Measurements from ENCODE around the gene PPP1R15B.

Gene PPP1R15B

DNA sequence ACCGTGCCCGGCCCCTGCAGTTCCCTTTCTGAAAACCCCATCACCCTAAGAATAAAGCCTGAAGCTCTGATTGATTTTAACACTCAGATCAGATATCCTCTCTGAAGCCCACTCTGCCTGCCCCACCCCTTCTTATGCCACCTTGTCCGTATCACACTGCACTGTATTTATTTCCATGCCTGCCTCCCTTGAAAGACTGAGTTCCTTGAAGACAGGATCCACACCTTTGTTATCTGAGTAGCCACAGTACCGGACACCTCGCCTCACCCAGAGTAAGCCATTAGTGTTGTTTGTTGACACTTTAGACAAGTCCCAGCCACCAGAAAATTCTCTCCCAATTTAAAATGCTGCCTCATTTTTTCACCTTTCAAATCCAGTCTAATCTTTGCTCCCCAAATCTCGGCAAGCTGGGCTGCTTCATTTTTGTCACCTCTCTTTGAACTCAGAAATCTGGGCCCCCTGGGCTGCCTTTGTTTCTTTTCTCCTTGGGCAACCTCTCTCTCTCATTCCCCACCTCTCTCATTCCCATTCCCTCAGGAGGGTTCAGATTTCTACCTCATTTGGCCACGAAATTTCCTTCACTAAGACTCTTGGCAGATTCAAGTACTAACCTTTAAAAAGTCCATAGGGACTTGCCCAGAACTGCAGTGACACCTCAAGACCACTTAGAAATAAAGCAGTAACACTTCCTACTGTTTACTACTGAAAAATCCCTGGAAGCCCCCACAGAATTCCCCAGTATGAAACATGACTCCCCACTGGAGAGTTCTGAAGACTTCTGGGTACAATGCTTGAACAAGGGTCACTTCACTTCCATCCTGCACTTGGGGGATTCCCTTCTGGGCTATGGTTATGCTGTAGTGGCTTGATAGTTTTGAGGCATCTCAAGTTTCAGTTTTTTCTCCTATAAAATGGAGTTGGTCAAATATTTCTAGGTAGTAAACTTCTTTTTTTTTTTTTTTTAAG, 8.7 kb upstream of the PPP1R15B start:
- DNase-seq (ENCODE audit: low read depth in 2 of 2), result no peak

DNA sequence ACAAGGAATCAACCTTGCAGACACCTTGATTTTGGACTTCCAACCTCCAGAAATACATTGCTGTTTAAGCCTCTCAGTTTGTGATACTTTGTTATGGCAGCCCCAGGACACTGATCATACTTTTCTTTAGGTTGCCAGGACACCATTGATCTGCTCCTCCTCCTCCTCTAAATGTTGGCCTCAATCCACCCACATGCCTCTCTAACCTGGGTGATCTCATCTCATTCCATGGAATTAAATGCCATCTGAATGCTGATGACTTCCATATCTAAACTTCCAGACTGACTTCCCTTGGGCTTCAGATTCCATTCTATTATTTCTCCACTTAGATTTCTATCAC, 7.4 kb upstream of the PPP1R15B start:
- no peak for DNase-seq (ENCODE audit: low read depth in 2 of 2)

DNA sequence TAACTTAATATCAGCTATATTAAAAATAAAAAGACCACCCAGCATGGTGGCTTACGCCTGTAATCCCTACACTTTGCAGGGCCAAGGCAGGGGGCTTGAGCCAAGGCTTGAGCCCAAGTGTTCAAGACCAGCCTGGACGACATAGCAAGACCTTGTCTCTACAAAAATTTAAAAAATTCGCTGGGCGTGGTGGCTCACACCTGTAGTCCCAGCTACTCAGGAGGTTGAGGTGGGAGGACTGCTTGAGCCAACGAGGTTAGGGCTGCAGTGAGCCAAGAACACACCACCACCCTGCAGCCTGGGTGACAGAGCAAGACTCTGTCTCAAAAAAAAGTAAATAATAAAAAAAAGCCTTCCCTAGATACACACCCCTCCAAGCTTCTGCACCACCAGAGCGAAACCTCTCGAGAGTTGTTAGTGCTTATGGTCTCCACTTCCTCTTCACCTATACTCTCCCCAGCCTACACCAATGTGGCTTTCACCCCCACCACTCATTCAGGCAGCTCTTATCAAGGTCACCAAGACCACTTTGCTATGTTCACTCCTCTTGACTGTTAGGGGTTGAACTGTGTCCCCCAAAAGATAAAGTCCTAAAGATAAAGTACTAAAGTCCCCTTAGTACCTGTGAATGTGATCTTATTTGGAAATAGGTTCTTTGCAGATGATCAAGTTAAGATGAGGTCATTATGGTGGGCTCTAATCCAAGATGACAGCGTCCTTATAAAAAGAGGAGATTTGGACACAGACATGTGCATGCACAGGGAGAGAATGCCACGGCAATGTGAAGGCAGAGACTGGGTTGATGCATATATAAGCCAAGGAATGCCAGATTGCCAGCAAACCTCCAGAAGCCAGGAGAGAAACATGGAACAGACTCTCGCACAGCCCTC, 6.8 kb upstream of the PPP1R15B start:
- no peak for DNase-seq (ENCODE audit: low read depth in 2 of 2)

DNA sequence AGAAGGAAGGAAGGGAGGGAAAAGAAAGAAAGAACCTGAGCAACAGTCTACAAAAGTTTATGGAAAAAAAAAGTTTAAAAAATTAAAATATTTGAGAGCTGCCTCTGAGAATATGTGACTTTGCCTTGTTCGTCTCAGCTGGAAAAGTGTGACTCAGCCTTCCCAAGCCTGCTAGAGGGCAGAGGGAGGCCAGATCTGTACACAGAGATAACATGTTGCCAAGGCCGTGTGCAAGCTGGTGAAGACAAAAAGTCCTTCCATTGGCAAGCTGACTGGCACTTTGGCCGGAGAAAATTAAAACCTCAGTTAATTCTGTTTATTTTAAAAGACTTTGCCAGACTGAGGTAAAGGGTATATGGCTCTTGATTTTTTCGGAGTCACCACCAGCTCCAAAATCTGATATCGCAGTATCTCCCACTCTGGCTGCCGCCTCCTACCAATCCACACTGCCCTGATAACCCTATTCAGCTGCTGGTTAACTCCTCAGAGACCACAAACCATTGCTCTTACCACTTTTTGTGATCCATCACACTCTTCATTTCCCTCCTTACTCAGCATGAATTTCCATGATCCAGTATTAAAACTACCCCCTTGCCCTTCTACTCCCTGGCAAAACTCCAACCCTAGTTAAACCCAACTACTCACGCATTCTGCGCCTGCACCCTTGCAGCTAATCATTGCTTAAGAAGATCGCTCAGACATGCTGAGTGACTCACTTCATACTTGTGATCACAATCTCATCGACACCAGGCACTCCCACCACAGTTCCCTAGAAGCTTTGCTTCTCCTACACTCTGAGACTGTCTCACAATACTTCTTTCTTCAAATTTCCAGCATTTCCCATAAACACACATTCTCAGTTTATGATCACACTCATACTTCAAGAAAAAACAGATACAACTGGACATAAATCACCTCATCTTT, 5.7 kb upstream of the PPP1R15B start:
- DNase-seq (ENCODE audit: low read depth in 2 of 2), result peak in 1 of 2 donors; percentile 24

DNA sequence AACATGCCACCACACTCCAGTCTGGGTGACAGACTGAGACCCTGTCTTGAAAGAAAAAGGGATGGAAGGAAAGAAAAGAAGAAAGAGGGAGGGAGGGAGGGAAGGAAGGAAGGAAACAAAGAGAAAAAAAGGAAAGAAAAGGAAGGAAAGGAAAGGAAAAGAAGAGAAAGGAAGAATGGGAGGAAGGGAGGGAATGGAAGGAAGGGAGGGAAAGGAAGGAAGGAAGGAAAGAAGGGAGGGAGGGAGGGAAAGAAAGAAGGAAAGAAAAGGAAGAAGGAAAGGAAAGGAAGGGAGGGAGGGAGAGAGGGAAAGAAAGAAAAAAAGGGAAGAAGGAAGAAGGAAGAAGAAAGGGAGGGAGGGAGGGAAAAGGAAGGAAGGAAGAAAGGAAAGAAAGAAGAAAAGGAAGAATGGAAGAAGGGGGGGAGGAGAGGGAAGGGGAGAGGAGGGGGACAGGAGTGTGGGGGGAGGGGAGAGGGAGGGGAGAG, 5.0 kb upstream of the PPP1R15B start:
- DNase-seq (ENCODE audit: low read depth in 2 of 2), result no peak

DNA sequence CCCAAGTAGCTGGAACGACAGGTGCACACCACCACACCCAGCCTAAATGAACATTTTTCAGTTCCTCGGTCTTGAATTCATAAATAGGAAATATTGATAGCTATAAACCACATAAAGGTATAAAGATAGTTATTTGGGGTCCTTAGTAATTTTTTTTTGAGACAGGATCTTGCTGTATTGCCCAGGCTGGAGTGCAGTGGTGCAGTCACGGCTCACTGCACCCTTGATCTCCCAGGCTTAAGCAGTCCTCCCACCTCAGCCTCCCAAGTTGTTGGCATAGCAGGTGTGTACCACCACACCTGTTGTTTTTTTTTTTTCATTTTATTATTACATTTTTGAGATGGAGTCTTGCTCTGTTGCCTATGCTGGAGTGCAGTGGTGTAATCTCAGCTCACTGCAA, 3.7 kb upstream of the PPP1R15B start:
- DNase-seq (ENCODE audit: low read depth in 2 of 2), result no peak

DNA sequence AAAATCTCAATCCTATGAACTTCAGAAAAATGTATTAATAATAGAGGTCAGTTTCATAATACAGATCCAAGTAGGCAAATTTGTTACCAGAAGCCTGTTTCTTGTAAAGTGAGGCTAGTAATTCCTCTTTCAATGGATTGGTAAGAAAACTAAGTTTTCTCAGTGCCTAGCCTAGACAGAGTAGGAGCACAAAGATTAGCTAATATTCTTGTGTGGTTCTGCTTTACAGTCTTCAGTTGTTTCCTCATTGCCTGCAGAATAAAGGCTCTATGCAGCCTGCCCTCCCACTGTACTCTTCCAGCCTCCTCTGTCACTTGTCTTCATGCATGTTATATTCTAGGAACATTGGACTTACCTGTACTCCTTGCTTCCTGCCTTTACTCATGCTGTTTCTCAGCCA, 2.4 kb upstream of the PPP1R15B start:
- no peak for DNase-seq (ENCODE audit: low read depth in 2 of 2)

DNA sequence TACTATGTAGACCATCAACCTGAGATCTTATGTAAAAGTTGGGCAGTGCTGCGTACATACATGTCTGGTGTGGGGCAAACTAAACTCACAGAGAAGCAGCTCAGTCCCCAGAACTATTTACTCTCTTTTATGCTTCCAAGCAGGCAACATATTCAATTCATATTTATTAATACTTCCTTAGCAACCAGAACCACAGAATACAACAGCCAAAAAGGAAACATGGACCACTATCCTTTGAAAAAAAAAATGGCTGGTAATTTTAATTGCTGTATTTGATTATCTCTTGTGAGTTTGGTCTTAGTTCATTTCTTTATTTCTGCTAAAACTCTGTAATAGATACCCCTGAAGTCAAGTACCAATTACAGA, 1.5 kb upstream of the PPP1R15B start:
- DNase-seq (ENCODE audit: low read depth in 2 of 2), result no peak

DNA sequence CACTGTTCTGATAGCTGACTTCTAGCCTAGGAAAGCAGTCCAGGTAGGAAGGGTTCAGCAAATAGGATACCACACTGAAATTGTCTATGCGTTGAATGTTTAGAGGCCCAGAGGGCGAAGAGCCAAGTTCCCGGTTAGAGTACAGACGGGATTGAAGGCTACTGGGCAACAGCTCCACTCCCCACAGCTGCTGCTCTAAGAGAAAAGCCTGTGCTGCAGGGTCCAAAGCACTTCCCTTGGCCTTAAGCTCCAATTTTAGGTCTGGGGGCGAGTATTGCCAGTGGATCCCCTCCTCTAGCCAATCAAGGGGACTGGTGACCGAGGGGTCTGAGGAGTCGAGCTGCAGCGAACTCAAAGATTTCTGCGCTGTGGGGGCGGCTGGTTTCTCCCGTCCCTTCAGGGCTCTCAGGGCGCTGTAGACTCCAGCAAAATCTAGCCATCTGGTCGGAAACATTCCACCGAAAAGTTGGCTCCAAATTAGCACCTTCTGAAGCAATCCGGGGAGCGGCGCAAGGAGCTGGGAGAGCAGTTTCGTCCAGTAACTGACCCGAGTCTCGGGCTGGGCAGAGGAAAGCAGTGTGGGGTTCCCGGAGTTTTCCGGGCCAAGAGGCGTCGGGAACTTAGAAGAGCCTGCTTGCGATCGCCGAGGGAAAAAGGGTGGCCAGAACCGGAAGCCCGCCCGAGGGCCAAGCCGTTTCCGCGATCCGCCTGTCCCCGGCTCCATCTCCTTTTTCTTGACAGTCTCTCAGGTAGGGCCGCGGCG, 748 bp downstream of the PPP1R15B start:
- DNase-seq (ENCODE audit: low read depth in 2 of 2), result peak in 1 of 2 donors; percentile 24

DNA sequence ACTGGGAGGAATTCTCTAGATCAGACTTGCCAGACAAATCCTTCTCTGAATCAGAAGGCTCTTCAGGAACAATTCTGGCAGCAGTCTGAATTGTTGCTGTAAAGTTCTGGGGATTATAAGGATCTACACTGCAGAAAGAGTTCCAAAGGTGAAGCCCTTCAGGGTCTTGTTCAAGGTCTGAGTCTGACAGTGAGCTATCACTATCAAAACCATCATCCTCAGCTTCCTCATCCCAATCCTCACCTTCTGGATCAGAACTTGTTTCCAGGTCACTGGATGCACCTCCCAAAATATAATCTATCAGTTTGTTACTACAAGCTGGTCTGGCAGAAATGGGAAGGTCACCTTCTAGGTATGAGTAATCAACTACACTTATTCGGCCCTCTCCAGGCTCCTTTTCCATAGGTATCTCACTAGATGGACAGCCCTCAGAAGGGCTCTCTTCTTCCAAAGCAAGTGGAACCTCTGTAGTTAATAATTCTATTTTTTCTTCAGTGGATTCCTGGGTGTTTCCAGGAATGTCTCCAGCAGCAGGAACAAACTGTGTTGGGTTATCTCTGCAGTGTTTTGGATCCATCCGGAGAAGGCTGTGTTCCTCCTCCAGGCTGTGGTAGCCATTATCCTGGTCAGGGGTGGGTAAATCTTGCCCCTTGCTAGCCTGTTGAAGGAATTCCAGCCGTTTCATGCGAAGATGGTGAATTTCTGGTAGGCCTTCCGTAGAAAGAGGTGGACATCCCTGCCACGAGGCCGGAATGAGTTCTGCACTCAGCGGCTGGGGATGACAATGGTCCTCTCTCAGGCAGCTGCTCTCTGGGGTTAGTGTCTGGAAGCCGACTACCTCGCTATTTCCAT, 1.6 kb downstream of the PPP1R15B start:
- no peak for DNase-seq (ENCODE audit: low read depth in 2 of 2)

DNA sequence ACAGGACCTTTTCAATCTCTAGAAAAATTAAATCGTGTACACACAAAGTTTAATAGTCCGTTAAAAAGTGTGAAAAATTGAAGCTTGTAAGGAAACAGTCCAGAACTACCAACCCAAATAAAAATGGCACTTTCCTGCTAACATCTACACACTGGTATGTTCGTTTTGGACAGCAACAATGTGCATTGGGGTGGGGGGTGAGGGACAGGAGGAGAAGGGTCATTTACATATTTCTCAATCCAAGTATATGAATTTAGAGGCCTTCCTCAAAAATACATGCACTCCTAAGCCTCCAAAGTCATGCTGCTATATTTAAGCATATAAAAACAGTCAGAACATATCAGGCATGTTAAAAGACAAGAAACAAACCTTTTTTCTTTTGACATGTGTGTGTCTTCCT, 2.5 kb downstream of the PPP1R15B start:
- no peak for DNase-seq (ENCODE audit: low read depth in 2 of 2)

DNA sequence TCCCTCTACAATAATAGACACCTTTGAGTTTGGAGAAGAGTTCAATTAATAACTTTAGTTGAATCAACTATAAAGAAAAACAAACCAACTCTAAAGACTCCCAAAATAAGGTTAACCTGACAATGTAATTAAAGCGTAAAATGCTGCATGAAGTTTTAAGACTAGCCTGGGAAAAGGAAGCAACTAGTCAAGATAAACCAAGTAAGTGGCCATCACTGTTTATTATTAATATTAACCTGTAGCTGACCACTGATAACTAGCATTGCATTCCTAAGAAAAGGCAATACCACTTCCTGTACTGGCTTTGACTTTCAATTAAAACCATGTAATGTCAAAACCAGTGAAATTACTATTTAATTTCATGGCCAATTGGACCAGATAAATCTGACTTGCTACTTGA, 3.0 kb downstream of the PPP1R15B start:
- DNase-seq (ENCODE audit: low read depth in 2 of 2), result no peak

DNA sequence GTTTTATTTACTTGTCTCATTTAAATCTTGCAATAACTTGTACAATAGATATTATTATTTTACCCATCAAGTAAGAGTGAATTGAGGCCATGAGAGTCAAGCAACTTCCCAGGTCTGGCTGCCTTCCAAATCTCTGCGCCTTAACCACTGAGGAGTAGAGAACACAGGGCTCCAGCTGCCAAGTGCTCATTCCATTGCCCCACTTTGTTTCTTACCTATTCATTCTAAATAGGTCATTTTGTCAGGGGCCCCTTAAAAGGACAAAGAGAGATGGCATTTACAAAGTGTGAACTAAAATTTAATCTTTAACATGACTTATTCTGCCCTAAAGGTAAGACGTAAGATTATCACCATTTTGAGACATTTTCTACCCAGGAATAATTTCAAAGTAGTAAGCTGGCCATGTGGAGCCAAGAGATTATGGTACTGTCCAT, 3.5 kb downstream of the PPP1R15B start:
- no peak for DNase-seq (ENCODE audit: low read depth in 2 of 2)

DNA sequence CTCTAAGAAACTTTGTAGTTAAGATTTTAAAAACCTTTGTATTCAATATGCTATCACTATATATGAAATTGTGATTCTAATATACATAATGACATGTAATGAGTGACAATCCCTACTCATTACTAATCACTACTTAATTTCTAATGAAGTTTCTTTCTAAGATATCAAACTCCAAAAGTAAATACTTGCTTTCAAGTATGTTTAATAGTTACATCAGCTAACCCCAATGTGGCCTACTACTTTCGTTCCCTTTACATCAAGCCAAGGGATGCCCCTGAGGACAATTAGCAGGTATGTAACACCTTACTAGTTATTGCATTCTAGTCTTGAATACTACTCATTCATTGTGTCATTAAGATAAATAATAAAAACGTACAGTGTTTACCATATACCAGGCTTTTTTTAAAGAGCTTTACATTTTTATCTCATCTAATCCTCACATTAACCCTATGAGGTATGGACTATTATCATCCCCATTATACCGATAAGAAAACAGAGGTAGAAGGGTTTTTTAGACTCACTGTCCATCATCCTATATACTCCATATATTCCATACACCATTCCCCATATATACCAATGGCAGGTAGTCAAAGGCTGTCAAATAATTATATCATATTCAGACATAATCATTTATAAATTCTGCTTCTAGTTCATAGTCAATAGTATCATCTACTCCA, 4.2 kb downstream of the PPP1R15B start:
- no peak for DNase-seq (ENCODE audit: low read depth in 2 of 2)

DNA sequence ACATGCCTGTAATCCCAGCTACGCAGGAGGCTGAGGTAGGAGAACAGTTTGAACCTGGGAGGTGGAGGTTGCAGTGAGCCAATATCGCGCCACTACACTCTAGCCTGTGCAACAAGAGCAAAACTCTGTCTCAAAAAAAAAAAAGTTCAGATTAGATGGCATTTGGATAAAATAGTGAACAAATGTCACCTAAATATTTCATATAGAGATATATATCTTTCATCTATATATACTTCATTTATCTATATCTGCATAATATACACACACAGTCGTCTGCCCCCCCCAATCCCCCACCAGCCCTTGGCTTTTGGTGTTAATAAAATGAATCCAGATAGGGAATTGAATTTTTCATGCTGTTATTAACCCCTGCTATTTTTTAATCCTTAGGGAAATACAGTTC, 5.0 kb downstream of the PPP1R15B start:
- DNase-seq (ENCODE audit: low read depth in 2 of 2), result no peak

DNA sequence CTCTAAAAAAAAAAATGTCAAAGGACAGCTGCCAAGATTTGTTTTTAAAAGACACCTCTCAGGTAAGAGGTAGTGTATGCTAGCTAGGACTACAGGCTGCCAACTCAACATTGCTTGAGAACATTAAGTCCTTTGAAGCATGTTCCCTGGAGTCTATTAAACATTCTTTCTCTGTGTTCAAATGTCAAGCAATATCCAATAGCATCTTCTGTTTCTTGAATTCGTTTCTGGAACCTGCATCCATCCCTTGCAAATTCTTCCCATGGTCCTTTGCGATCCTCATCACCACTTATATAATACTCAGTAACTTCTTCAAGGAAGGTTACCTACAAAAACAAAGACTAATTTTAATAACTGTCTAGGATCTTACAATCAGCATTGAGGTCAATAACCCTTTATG, 5.6 kb downstream of the PPP1R15B start:
- no peak for DNase-seq (ENCODE audit: low read depth in 2 of 2)

DNA sequence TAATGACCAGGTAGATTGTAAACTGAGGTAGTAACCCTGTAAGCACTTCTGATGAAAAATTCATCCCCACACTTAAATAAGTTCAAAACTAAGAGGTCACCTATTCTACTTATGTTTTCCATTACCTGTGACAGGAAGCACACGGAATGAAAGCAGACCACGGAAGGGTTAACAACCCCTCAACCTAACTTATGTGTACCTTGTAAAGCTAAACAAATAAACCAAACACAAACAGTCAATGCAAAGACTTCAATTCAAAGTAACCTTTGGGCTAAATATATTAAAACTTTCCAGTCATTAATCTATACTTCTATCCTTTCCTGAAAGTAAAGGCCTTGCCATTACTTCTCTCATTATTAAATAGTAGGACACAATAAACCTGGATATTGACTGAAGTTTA, 7.0 kb downstream of the PPP1R15B start:
- no peak for DNase-seq (ENCODE audit: low read depth in 2 of 2)

DNA sequence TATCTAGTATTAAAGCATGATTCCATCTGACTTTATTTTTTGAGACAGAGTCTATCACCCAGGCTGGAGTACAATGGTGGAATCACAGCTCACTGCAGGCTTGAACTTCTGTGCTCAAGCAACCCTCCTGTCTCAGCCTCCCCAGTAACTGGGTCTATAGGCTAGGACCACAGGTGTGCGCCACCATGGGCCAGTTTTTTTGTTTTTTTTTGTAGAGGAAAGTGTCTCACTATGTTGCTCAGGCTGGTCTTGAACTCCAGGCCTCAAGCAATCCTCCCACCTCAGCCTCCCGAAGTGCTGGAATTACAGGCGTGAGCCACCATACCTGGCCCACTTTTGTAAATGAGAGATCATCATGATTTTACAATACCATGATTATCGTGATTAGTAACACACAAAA, 9.2 kb downstream of the PPP1R15B start:
- no peak for DNase-seq (ENCODE audit: low read depth in 2 of 2)

DNA sequence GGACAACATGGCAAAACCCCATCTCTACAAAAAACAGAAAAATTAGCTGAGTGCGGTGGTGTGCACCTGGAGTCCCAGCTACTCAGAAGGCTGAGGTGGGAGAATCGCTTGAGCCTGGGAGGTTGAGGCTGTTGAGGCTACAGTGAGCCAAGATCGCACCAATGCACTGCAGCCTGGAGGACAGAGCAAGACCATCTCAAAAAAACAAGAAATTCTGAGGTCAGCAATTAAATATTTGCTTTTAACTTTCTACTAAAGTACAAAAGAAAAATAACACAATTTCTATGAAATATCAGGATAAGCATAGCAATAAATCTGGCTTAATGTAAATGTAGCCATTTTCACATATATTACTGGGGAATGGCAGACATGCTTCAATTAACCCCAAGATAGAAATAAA, 9.9 kb downstream of the PPP1R15B start:
- no peak for DNase-seq (ENCODE audit: low read depth in 2 of 2)

Data from stimulated activated CD4-positive, alpha-beta T cell treated with anti-CD3 and anti-CD28 coated beads, Interleukin-4, amount 100 ng/mL, for 48 hours (primary cell).